HG03575 (cell line): ENCODE results near the gene RUSF1.
"Not testable (repeated sequence)": the region's sequence is repeated elsewhere in the genome, so short reads cannot be mapped to it uniquely, and the experiment has no call there.

Experiments
- ATAC-seq: cut with Tn5 transposase; IDR thresholded peaks from one replicate; pipeline ENCODE4 v1.9.1; 2021; ENCODE audit not compliant: unreplicated experiment, insufficient number of reproducible peaks, low FRiP score; ENCODE audit errors: extremely low read depth

Gene RUSF1

DNA sequence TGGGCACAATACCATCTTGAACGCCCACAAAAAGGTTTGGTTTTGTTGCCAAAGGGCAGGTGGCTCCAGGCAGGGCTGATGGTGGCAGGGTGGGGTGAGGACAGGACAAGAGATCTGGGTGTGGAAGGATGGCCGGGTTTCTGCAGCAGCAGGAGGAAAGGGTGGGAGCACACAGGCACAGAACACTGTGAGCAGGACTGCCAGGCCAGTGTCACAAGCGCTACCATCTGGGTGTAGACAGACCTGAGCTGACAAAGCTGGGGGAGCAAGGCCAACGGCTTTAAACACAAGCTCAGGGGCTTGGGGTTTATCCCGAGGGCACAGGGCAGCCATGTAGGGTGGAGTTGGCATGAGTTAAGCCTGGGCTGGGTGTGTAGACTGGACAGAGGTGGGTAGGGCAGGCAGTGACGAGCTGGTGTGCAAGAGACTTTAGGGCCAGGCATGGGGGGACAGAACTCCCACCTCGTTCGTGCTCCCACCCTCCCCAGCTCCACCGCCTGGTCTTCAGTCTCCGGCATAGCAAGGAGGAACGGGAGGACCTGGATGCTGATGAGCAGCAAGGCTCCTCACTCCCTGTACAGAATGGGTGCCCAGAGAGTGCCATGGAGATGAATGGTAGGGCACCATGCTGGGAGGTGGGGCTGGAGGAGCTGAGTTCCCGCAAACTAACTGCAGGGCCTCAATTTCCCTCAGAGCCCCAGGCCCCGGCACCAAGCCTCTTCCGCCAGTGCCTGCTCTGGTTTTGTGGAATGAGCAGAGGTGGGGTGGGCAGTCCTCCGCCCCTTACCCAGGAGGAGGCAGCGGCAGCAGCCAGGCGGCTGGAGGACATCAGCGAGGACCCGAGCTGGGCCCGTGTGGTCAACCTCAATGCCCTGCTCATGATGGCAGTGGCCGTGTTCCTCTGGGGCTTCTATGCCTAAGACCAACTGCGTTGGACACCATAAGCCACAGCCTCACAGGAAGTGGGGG is 18.3 kb downstream of the RUSF1 start:
- ATAC-seq = no peak

DNA sequence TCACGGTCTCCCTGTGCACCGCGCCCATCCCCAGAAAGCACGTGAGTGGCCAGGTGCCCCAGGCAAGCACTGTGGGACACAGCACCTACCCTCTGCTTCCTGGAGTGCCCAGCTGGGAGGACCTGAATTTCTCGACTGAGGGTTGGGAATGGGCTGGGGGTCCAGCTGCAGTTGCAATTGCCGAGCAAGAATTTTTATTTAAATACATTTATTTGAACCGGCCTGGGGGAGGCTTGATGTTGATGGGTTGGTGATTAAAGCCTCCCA is 19.0 kb downstream of the RUSF1 start:
- ATAC-seq = no peak

DNA sequence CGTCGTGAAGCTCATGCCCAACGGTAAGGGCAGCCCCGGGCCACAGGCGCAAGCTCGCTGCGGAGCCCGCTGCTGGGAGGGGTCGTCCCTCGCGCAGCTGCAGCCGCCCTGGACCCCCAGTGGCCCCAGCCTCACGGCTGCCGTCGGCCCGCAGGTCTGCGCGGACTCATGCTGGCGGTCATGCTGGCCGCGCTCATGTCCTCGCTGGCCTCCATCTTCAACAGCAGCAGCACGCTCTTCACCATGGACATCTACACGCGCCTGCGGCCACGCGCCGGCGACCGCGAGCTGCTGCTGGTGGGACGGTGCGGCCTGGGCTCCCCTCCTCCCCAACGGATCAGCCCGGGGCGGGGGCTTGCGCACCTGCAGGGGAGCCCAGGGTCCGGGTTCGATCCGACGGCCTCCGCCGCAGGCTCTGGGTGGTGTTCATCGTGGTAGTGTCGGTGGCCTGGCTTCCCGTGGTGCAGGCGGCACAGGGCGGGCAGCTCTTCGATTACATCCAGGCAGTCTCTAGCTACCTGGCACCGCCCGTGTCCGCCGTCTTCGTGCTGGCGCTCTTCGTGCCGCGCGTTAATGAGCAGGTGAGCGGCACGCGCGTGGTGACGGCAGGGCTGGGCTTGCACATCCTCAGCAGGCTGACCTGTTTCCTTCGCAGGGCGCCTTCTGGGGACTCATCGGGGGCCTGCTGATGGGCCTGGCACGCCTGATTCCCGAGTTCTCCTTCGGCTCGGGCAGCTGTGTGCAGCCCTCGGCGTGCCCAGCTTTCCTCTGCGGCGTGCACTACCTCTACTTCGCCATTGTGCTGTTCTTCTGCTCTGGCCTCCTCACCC is 19.5 kb downstream of the RUSF1 start:
- no peak for ATAC-seq

DNA sequence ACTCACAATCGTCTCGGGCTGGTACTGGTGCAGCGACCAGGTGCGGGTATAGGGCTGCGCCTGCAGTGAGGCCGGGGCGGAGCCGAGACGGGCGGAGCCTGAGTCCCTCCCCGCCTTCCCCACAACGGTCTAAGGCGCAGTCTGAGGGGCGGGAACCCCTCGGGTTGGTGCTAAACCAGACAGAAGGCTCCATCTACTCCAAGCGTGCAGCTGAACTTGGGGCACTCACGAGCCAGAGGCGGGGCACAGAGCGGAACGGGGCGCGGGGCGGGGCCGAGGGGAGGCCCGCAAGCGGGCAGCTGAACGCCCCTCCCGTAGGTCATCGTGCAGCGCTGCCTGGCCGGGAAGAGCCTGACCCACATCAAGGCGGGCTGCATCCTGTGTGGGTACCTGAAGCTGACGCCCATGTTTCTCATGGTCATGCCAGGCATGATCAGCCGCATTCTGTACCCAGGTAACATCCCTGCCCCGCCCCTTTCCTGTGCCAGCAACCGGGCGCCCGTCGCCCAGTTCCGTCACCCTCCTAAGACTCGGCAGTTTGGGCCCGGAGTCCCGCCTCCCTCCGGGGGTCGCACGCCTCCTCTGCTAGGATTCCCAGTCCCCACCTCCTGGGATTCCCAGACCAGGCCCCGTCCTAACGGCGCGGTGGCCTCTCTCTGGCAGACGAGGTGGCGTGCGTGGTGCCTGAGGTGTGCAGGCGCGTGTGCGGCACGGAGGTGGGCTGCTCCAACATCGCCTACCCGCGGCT is 20.3 kb downstream of the RUSF1 start:
- no peak for ATAC-seq

DNA sequence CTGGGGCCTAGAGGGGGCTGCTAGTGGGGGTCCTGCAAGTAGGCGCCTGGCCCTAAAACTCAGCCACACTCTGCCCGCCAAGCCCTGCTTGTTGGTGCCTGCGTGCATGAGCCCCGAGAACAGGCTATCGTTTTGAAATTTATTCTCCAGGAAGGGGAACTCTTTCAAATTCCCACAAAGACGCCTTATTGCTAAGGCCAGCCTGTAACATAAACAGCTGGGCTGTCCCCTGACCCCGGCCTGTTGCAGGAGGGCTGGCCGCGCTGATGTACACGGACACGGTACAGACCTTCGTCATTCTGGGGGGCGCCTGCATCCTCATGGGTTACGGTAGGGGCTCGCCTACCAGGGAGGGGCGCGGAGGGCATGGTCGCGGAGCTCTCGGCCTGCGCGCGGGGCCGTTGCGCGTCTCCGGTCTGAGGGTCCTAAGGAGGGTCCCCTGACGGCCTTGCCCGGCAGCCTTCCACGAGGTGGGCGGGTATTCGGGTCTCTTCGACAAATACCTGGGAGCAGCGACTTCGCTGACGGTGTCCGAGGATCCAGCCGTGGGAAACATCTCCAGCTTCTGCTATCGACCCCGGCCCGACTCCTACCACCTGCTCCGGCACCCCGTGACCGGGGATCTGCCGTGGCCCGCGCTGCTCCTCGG is 21.0 kb downstream of the RUSF1 start:
- no peak for ATAC-seq

DNA sequence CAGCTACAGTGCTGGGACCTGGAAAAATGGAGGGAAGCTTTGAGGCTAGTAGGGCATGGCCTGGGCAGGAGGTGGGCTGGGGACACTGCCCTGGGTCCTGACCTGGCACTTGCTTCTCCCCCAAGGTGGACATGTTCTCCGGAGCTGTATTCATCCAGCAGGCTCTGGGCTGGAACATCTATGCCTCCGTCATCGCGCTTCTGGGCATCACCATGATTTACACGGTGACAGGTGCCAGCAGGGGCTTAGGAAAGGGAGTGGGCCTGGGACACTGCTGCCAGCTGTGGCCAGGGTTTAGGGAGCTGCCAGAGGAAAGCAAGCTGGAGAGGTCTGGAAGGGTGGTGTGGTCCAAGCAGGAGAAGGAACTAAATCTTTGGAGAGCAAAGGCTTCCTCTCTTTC is 22.1 kb downstream of the RUSF1 start:
- ATAC-seq = no peak

DNA sequence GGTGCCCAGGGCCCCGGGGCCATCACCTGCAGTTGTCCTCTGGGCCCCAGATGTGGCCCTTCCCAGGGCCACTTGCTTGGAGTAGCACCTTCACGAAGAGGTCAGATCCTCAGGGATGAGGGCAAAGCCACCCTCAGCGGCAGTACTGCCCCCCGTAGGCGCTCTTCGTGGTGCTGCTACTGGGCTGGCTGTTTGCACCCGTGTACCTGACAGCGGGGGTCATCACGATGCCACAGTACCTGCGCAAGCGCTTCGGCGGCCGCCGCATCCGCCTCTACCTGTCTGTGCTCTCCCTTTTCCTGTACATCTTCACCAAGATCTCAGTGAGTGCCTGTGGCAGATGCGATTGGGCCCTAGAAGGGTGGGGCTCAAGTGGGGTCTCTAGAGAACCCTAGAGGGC is 22.6 kb downstream of the RUSF1 start:
- no peak for ATAC-seq

DNA sequence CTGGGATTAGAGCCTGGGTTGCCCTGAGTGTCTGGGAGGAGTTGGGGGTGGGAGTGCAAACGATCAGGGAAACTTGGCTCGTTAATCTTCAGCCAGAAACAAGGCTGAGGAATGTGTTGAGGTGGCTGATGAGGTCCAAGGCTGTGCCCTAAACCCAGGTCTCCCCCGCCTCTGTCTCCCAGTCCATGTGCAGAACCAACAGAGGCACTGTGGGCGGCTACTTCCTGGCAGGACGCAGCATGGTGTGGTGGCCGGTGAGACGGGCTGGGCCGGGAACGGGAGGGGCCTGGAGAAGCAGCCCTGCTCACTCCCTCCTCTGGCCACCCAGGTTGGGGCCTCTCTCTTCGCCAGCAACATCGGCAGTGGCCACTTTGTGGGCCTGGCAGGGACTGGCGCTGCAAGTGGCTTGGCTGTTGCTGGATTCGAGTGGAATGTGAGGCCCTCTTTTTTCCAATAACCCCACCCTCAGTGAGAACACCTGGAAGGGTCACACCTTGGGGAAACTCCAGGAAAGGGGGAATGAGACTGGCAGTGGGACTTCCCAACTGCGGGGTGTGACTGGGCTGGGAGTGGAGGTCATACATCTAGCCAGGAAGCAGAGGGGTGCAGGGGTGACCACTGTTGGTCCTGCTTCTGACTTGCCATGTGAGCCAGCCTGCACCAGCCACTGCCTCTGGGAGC is 23.6 kb downstream of the RUSF1 start:
- no peak for ATAC-seq

DNA sequence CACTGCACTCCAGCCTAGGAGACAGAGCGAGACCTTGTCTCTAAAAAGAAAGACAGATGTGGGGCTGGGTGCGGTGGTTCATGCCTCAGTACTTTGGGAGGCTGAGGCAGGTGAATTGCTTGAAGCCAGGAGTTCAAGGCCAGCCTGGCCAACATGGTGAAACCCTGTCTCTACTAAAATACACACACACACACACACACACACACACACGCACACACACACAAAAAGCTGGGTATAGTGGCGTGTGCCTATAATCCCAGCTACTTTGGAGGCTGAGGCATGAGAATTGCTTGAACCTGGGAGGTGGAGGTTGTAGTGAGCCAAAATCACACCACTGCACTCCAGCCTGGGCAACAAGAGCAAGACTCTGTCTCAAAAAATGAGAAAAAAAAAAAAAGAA is 24.1 kb downstream of the RUSF1 start:
- ATAC-seq = not testable (repeated sequence)

DNA sequence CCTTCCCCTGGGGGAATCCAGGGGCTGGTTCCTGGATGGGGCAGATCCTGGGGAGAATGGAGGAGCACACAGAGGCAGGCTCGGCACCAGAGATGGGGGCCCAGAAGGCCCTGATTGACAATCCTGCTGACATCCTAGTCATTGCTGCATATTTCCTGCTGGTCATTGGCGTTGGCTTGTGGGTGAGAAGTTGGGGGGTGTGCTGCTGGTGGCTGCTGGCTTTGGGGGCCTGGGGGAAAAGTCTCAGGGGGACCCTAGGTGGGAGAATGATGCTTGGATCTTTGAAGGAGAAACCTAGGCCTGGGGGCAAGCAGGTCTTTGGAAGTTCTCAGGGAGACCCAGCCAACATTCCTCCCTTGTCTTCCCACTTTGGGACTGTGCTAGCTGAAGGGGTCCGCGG is 25.1 kb downstream of the RUSF1 start, which contains the start of gene SLC5A2:
TSS of gene SLC5A2 (plus strand) at position 43 of the 400 bp plus-strand sequence. CDS start at position 57, 14 bp downstream.
- no peak for ATAC-seq

DNA sequence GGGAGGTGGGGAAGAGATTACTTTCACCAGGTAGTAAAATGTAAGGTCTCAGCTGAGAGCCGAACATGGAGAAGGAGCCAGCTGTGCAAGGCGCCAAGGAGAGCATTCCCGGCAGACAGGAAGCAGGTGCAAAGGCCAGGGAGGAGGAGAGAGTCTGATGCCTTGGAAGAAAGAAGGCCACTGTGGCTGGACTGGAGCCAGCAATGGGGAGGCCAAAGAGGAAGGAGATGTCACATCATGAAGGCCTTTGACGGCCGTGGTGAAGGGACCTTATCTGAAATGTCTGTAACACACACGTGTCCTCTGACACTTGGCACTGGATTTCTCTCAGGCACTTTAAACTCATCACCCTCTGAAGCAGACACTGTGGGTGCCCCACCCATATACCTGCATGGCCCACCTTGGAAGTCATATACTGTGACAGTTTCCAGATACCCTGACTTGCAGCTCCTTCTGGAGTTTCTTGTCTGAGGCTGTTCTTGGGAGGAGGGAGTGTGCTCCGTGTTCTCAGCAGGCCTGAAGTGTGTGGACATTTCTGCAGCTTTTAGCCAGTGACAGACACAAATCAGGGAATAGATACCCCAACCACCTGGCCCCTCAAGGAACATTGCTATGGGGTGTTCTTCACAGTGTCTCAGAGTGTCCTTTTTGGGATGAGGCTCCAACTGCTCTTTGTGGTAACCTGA is 27.2 kb downstream of the RUSF1 start:
- ATAC-seq = no peak

DNA sequence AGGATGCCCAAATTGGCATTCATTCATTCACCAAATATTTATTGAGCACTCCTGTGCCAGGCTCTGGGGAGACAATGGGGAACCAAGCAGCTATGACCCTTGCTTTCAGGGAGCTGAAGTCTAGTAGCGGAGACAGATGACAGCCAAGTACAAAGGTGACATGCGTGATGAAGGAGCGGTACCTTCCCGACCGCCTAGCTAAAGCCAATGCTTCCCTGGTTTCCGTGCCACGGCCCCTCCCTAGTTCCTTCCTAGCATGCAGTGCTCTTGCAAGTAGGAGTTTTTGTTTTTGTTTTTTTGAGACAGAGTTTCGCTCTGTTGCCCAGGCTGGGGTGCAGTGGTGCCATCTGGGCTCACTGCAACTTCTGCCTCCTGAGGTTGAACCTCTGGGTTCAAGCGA is 28.4 kb downstream of the RUSF1 start:
- no peak for ATAC-seq

DNA sequence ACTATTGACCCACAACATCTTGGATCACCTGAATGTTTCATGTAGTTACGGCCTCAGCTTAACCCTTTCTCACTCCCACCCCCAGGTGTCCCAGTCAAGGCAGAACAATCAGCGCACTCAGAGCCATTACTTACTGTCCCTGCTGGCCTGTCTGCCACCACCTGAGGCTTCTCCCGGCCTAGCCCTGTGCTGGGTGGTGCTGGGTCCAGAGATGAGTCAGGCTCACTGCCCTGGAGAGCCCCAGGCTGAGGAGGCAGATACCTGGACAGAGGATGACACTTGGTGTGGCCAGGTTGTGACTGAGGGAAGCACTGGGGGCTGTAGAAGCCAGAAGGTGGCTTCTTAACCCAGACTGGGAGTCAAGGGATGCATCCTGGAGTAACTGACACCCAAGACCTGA is 29.2 kb downstream of the RUSF1 start:
- no peak for ATAC-seq

DNA sequence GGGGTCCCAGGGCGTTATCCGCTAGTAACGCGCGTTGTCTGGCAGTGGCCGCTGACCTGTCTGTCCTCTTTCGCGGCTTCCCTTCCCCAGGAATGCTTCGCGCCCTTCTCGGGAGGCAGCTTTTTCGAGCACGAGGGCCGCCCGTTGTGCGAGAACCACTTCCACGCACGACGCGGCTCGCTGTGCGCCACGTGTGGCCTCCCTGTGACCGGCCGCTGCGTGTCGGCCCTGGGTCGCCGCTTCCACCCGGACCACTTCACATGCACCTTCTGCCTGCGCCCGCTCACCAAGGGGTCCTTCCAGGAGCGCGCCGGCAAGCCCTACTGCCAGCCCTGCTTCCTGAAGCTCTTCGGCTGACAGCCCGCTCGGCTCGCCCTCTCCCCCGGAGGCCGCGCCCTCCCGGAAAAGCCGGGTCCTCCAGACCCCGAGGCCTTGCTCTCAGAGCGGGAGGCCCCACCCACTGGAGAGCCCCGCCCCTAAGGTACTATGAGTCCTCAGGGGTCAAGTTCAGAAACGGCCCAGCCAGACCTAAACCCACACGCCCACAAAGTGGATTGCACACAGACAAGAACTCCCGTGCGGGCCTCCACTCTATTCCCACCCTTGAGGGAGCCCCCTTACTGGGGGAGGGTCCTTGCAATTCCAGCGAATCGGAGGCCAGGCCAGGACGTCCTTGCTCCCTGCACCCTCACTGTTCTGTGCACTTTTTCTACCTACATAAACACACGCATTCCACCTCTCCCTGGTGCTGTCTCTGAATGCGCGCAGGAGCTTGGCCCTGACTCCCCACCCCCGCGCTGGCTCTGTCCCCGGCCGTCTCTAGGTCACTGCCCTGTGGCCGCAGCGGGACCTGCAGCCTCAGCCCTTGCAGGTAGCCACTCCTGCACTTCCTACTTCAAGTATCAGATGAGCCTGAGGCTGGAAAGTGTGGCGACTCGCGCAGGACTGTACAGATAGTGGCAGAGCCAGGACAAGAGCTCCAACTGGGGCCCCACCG is 30.7 kb downstream of the RUSF1 start:
- no peak for ATAC-seq

DNA sequence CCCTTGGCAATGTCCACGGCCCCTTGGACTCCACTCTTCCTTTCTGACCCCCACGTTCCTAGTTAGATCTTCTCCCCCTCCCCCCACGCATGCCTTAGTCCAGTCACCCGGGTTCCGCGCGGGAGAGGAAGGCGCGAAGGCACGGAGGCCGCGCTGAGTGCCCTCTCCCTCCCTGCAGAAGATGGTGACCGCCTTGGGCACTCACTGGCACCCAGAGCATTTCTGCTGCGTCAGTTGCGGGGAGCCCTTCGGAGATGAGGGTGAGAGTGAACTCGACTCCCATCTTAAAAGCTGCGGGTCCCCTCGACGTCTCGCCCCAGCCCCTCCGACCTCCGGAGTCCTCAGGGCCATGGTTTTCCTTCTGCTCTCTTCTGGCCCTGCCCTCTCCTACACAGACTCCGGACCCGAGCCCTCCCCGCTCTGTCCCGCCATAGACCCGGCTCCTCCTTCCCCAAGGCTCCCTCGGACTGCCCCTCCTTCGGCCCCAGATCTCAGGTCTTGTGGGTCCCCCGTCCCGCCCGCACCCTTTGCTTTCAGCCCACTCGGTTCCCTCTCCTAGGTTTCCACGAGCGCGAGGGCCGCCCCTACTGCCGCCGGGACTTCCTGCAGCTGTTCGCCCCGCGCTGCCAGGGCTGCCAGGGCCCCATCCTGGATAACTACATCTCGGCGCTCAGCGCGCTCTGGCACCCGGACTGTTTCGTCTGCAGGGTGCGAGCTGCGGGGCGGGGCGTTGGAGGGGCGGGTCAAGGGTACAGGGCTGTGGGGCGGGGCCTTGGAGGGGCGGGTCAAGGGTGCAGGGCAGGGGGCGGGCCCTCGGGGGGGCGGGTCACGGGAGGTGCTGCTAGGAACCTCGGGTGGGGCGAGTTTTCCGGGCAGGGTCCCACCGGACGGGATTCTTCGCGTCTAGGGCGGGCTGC is 31.6 kb downstream of the RUSF1 start:
- no peak for ATAC-seq

DNA sequence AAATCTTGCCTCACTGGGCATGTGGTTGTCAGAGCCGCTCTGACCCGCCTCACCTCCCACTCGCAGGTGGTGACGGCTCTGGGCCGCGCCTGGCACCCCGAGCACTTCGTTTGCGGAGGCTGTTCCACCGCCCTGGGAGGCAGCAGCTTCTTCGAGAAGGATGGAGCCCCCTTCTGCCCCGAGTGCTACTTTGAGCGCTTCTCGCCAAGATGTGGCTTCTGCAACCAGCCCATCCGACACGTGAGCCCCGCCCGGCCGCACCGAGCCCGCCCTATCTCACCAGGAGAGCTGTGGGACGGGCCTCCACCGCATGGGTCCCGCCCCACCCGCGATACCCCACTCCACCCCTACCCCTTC is 32.3 kb downstream of the RUSF1 start:
- no peak for ATAC-seq
